NCI-H2227 treated with DMSO at 0.1 percent for 48 hours (cell line): Measurements from ENCODE around the gene CEMIP.
"Not testable (repeated sequence)": the region's sequence is repeated elsewhere in the genome, so short reads cannot be mapped to it uniquely, and the experiment has no call there.

Experiments
- DNase-seq: peaks from one replicate; lab custom pipeline; 2025; lab: John Stamatoyannopoulos, UW

The CEMIP gene

GRCh38 chr15:80955571-80956452 lies 176.6 kb downstream of the CEMIP start:
- DNase-seq: not testable (repeated sequence)

- DNase-seq: no peak
Measured at GRCh38 chr15:80957556-80957955, 178.4 kb downstream of the CEMIP start.

- no peak for DNase-seq
Measured at GRCh38 chr15:80957976-80958375, 178.8 kb downstream of the CEMIP start.

GRCh38 chr15:80958818-80959495 lies 179.8 kb downstream of the CEMIP start:
- no peak for DNase-seq

- DNase-seq: not testable (repeated sequence)
Measured at GRCh38 chr15:80965454-80965853, 186.3 kb downstream of the CEMIP start.

GRCh38 chr15:80966431-80967197 lies 187.4 kb downstream of the CEMIP start:
- DNase-seq: no peak

- DNase-seq: no peak
Measured at GRCh38 chr15:80967451-80967850, 188.3 kb downstream of the CEMIP start.

GRCh38 chr15:80967991-80968510 lies 188.9 kb downstream of the CEMIP start:
- DNase-seq: no peak

GRCh38 chr15:80969316-80969715 lies 190.1 kb downstream of the CEMIP start:
- DNase-seq: no peak

GRCh38 chr15:80970018-80970657 lies 191.0 kb downstream of the CEMIP start:
- DNase-seq: peak; percentile 71

GRCh38 chr15:80970658-80971057 lies 191.5 kb downstream of the CEMIP start:
- no peak for DNase-seq

- no peak for DNase-seq
Measured at GRCh38 chr15:80971143-80971542, 192.0 kb downstream of the CEMIP start.

GRCh38 chr15:80972276-80972675 lies 193.1 kb downstream of the CEMIP start:
- DNase-seq: no peak

- DNase-seq: no peak
Measured at GRCh38 chr15:80974914-80975313, 195.7 kb downstream of the CEMIP start.

- DNase-seq: no peak
Measured at GRCh38 chr15:80976851-80977250, 197.7 kb downstream of the CEMIP start.

GRCh38 chr15:80977627-80978036 lies 198.5 kb downstream of the CEMIP start:
- DNase-seq: peak; percentile 27

- no peak for DNase-seq
Measured at GRCh38 chr15:80978685-80979329, 199.6 kb downstream of the CEMIP start.

- DNase-seq: no peak
Measured at GRCh38 chr15:80979538-80980200, 200.5 kb downstream of the CEMIP start.

GRCh38 chr15:80982205-80982604 lies 203.0 kb downstream of the CEMIP start:
- DNase-seq: no peak

GRCh38 chr15:80982839-80983238 lies 203.7 kb downstream of the CEMIP start:
- DNase-seq: no peak

- no peak for DNase-seq
Measured at GRCh38 chr15:80984856-80985255, 205.7 kb downstream of the CEMIP start.
